MM.1S (cell line): ENCODE data around the gene TMEM81.

Experiments
- DNase-seq: peaks from one replicate; pipeline ENCODE4 v3.0.0-alpha.2; 2015
- H2AFZ ChIP-seq: fragments of 300-600 bp; sonication (generic); 2 replicates; pipeline ENCODE4 v1.6.0; 2016; ENCODE audit warnings: antibody characterized with exemption, low read length
- H3F3A ChIP-seq: fragments of 300-600 bp; sonication (generic); 2 replicates; pipeline ENCODE4 v1.6.1; 2016; ENCODE audit warnings: mild to moderate bottlenecking, antibody characterized with exemption, low read length, moderate library complexity, mixed read lengths; ENCODE audit not compliant: insufficient read depth
- H3K27ac ChIP-seq: fragments of 300-600 bp; sonication (generic); 2 replicates; pipeline ENCODE4 v1.5.1; 2016; ENCODE audit warnings: mild to moderate bottlenecking, low read length
- H3K27me3 ChIP-seq: fragments of 300-600 bp; sonication (generic); replicated peaks from 2 replicates; pipeline ENCODE4 v1.6.0; 2016; ENCODE audit warnings: low read length; ENCODE audit not compliant: insufficient read depth
- H3K36me3 ChIP-seq: fragments of 300-600 bp; sonication (generic); replicated peaks from 2 replicates; pipeline ENCODE4 v1.6.1; 2016; ENCODE audit warnings: mild to moderate bottlenecking, low read length, mixed read lengths; ENCODE audit not compliant: insufficient read depth
- H3K4me1 ChIP-seq: fragments of 300-600 bp; sonication (generic); 2 replicates; pipeline ENCODE4 v1.6.1; 2016; ENCODE audit warnings: low read length, mixed read lengths
- H3K4me2 ChIP-seq: fragments of 300-600 bp; sonication (generic); 2 replicates; pipeline ENCODE4 v1.6.0; 2016; ENCODE audit warnings: low read depth, low read length
- H3K4me3 ChIP-seq: fragments of 300-600 bp; sonication (generic); 2 replicates; pipeline ENCODE4 v1.5.1; 2016; ENCODE audit warnings: low read length, mixed read lengths
- H3K79me2 ChIP-seq: fragments of 300-600 bp; sonication (generic); 2 replicates; pipeline ENCODE4 v1.6.1; 2016; ENCODE audit warnings: mixed run types, low read length, mixed read lengths
- H3K9ac ChIP-seq: fragments of 300-600 bp; sonication (generic); 2 replicates; pipeline ENCODE4 v1.6.1; 2016; ENCODE audit warnings: low read length, mixed read lengths
- H3K9me2 ChIP-seq: fragments of 300-600 bp; sonication (generic); replicated peaks from 2 replicates; pipeline ENCODE4 v1.6.1; 2016; ENCODE audit warnings: mild to moderate bottlenecking, low read length, mixed read lengths; ENCODE audit not compliant: insufficient read depth
- H3K9me3 ChIP-seq: fragments of 300-600 bp; sonication (generic); replicated peaks from 2 replicates; pipeline ENCODE4 v1.6.1; 2016; ENCODE audit warnings: mild to moderate bottlenecking, low read length, mixed read lengths; ENCODE audit not compliant: insufficient read depth
- H4K20me1 ChIP-seq: fragments of 300-600 bp; sonication (generic); 2 replicates; pipeline ENCODE4 v1.6.1; 2016; ENCODE audit warnings: mild to moderate bottlenecking, low read length, moderate library complexity, mixed read lengths; ENCODE audit not compliant: insufficient read depth
- EZH2 ChIP-seq: fragments of 300-600 bp; sonication (generic); optimal IDR thresholded peaks from 2 replicates; pipeline ENCODE3; 2017; ENCODE audit warnings: low read depth, mild to moderate bottlenecking, antibody characterized with exemption, low read length, mixed read lengths
- EZH2phosphoT487 ChIP-seq: fragments of 300-600 bp; sonication (generic); IDR thresholded peaks from 2 replicates; pipeline ENCODE4 v1.6.1; 2018; ENCODE audit warnings: antibody characterized with exemption, low read length
- TF ChIP-seq, protein P1 (sequence below): fragments of 300-600 bp; sonication (generic); IDR thresholded peaks from 2 replicates; pipeline ENCODE4 v1.5.1; 2016; ENCODE audit warnings: antibody characterized with exemption, low read length, mixed read lengths

Gene TMEM81, protein sequence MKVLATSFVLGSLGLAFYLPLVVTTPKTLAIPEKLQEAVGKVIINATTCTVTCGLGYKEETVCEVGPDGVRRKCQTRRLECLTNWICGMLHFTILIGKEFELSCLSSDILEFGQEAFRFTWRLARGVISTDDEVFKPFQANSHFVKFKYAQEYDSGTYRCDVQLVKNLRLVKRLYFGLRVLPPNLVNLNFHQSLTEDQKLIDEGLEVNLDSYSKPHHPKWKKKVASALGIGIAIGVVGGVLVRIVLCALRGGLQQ

DNA sequence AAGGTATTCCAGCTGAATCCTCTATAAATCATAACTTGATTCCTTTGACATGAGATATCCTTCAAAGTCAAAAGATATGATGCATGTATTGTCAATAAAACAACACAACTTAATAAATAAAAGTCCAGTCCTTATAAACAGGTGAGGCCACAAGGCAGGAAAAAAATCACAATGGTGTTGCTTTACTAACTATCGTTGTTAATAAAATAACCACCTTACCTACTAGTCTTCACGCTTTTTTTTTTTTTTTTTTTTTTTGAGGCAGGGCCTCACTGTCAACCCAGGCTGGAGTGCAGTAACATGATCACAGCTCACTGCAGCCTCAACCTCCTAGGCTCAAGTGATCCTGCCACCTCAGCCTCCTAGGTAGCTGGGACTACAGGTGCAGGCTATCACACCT lies at the start of gene TMEM81:
TSS of gene TMEM81 (minus strand) at position 101 of the 400 bp plus-strand sequence. CDS start 140 bp downstream, outside the sequence.
- no peaks in the 10 kb centered on the region for H4K20me1 ChIP-seq
- H3K9ac ChIP-seq, result no peak within 1 kb of the TSS
- no peaks in the 10 kb centered on the region for H3F3A ChIP-seq
- no peaks in the 10 kb centered on the region for H3K4me1 ChIP-seq
- no peak within 1 kb of the TSS for H3K4me2 ChIP-seq
- H2AFZ ChIP-seq, result no peak within 1 kb of the TSS
- no peak within 1 kb of the TSS for H3K27ac ChIP-seq
- H3K27me3 ChIP-seq, result no peaks in the 10 kb centered on the region
- H3K4me3 ChIP-seq, result no peak within 1 kb of the TSS
- no peak for DNase-seq
- H3K9me2 ChIP-seq, result no peaks in the 10 kb centered on the region
- no peaks in the 10 kb centered on the region for H3K36me3 ChIP-seq
- H3K79me2 ChIP-seq, result no peaks in the 10 kb centered on the region
- no peaks in the 10 kb centered on the region for H3K9me3 ChIP-seq
- no peak for TF ChIP-seq EZH2

DNA sequence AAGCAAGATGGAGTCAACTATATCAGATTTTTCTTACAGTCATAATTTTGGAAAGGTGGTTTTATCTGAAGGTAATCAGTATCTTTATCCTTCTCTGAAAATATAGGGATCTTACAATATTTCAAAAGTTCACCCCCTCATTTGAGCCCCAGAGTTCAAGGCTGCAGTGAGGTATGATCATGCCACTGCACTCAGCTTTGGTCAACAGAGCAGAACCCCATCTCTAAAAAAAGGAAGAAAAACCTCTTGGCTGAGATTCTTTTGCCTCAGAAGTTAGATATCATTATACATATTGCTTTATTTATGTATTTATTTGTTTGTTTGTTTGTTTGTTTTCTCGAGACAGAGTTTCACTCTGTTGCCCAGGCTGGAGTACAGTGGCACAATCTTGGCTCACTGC lies 49.0 kb upstream of the TMEM81 start:
- H2AFZ ChIP-seq, result no peak overlapping the region
- no peak for TF ChIP-seq EZH2
- TF ChIP-seq, protein P1, sequence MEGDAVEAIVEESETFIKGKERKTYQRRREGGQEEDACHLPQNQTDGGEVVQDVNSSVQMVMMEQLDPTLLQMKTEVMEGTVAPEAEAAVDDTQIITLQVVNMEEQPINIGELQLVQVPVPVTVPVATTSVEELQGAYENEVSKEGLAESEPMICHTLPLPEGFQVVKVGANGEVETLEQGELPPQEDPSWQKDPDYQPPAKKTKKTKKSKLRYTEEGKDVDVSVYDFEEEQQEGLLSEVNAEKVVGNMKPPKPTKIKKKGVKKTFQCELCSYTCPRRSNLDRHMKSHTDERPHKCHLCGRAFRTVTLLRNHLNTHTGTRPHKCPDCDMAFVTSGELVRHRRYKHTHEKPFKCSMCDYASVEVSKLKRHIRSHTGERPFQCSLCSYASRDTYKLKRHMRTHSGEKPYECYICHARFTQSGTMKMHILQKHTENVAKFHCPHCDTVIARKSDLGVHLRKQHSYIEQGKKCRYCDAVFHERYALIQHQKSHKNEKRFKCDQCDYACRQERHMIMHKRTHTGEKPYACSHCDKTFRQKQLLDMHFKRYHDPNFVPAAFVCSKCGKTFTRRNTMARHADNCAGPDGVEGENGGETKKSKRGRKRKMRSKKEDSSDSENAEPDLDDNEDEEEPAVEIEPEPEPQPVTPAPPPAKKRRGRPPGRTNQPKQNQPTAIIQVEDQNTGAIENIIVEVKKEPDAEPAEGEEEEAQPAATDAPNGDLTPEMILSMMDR, result no peak
- no peak for TF ChIP-seq EZH2phosphoT487
- no peak for DNase-seq
- H3K9me3 ChIP-seq, result no peaks in the 10 kb centered on the region
- no peak overlapping the region for H3K27ac ChIP-seq
- no peaks in the 10 kb centered on the region for H3K27me3 ChIP-seq
- H3K4me1 ChIP-seq, result no peaks in the 10 kb centered on the region
- H3K79me2 ChIP-seq, result no peaks in the 10 kb centered on the region
- no peak overlapping the region for H3K4me3 ChIP-seq
- no peak overlapping the region for H3K9ac ChIP-seq
- H3K9me2 ChIP-seq, result no peaks in the 10 kb centered on the region
- no peaks in the 10 kb centered on the region for H4K20me1 ChIP-seq
- no peak overlapping the region for H3K4me2 ChIP-seq
- H3K36me3 ChIP-seq, result no peaks in the 10 kb centered on the region
- H3F3A ChIP-seq, result no peaks in the 10 kb centered on the region

DNA sequence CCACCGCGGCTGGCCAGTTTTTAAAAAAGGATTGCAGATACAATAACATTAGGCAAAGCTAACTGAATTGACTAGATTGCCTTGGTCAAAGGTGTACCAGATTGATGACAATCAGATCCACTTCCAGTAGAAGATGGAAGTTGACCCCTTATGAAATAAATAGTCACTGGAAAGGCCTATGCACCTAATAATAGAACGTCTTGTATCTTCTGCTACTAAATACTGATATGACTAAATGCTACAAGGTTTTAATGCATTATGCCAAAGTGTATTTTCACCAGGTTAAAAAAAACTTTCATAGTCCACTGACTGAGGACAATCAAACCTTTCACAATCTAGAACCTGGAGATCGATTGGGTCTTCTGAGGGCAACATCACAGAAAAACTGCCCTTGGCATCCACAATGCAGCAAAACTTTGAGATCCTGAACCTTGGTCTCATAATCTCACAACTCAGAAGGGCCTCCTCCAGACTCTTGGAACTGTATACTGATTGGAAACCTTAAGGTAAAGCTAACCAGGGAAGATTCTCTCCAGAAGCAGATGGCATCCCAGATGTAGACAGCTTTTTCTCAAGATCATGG lies 45.3 kb upstream of the TMEM81 start:
- Histone ChIP-seq H2AFZ (no peak overlapping the region), H4K20me1 (no peaks in the 10 kb centered on the region), H3K27ac (no peak overlapping the region), H3K79me2 (no peaks in the 10 kb centered on the region), H3K4me1 (no peaks in the 10 kb centered on the region), H3K27me3 (no peaks in the 10 kb centered on the region), H3K4me3 (no peak overlapping the region), H3K9me2 (no peaks in the 10 kb centered on the region), H3F3A (no peaks in the 10 kb centered on the region), H3K9ac (no peak overlapping the region), H3K36me3 (no peaks in the 10 kb centered on the region), H3K4me2 (no peak overlapping the region), H3K9me3 (no peaks in the 10 kb centered on the region)
- DNase-seq, result no peak
- TF ChIP-seq EZH2 (no peak), EZH2phosphoT487 (no peak)
- TF ChIP-seq, protein P1, result no peak

DNA sequence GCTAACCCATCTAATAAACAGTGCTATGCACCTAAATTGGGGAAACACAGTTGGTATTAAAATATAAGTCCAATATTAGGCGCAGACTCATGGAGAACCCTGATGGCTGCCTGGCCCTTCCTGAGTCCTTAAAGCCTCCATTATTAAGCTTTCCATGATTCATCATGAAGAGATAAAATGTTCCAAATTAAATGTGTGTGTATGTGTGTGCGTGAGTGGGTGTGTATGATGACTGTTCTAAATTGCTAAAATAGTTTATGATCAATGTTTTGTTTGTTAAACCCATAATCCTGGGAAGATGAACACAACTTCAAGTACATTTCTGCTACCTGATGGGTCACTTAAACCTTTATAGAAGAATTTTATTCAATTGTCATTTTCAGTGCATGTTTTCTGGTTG lies 43.8 kb upstream of the TMEM81 start:
- no peak overlapping the region for H2AFZ ChIP-seq
- no peaks in the 10 kb centered on the region for H3K27me3 ChIP-seq
- DNase-seq, result no peak
- H3K9me3 ChIP-seq, result no peaks in the 10 kb centered on the region
- H3K79me2 ChIP-seq, result no peaks in the 10 kb centered on the region
- no peaks in the 10 kb centered on the region for H3K36me3 ChIP-seq
- H3K27ac ChIP-seq, result no peak overlapping the region
- H3K9me2 ChIP-seq, result no peaks in the 10 kb centered on the region
- H3K9ac ChIP-seq, result no peak overlapping the region
- TF ChIP-seq EZH2, result no peak
- TF ChIP-seq, protein P1, result no peak
- TF ChIP-seq EZH2phosphoT487, result no peak
- H3K4me2 ChIP-seq, result no peak overlapping the region
- H3F3A ChIP-seq, result peaks cover under 1% of the 10 kb centered on the region; the same call in 1 of the 2 replicates
- H3K4me3 ChIP-seq, result no peak overlapping the region
- H3K4me1 ChIP-seq, result 0 out of 2 replicates have a peak, but pooled peaks cover 1% of the 10 kb centered on the region
- H4K20me1 ChIP-seq, result no peaks in the 10 kb centered on the region
